HG02678 (cell line): ENCODE measurements around the gene ANKRD30A.
"Not testable (repeated sequence)": the region's sequence is repeated elsewhere in the genome, so short reads cannot be mapped to it uniquely, and the experiment has no call there.

ENCODE experiments used
- ATAC-seq: cut with Tn5 transposase; IDR thresholded peaks from one replicate; pipeline ENCODE4 v1.9.1; 2021; ENCODE audit warnings: mild to moderate bottlenecking, moderate library complexity; ENCODE audit not compliant: unreplicated experiment

Gene ANKRD30A

GRCh38 chr10:37125191-37125732 lies at the start of gene ANKRD30A:
ANKRD30A (plus strand) TSS chr10:37125598; CDS start chr10:37125788, 190 bp downstream.
- ATAC-seq = no peak

GRCh38 chr10:37076083-37076482 lies 49.3 kb upstream of the ANKRD30A start:
- not testable (repeated sequence) for ATAC-seq

GRCh38 chr10:37095792-37096573 lies 29.4 kb upstream of the ANKRD30A start:
- no peak for ATAC-seq

GRCh38 chr10:37101261-37101660 lies 24.1 kb upstream of the ANKRD30A start:
- no peak for ATAC-seq

- ATAC-seq = no peak
These were observed 16.4 kb upstream of the ANKRD30A start for GRCh38 chr10:37109000-37109399.

- ATAC-seq = no peak
These were observed 866 bp upstream of the ANKRD30A start for GRCh38 chr10:37124532-37124931.

GRCh38 chr10:37125921-37126320 lies 523 bp downstream of the ANKRD30A start:
- ATAC-seq = no peak

GRCh38 chr10:37146443-37146842 lies 21.0 kb downstream of the ANKRD30A start:
- ATAC-seq = no peak

- ATAC-seq = not testable (repeated sequence)
These were observed 37.0 kb downstream of the ANKRD30A start for GRCh38 chr10:37162430-37162829.

GRCh38 chr10:37171945-37172344 lies 46.5 kb downstream of the ANKRD30A start:
- not testable (repeated sequence) for ATAC-seq

GRCh38 chr10:37178296-37178695 lies 52.9 kb downstream of the ANKRD30A start:
- ATAC-seq = not testable (repeated sequence)

- ATAC-seq = not testable (repeated sequence)
These were observed 57.3 kb downstream of the ANKRD30A start for GRCh38 chr10:37182719-37183118.

- no peak for ATAC-seq
These were observed 80.7 kb downstream of the ANKRD30A start for GRCh38 chr10:37206132-37206531.

GRCh38 chr10:37220866-37221265 lies 95.5 kb downstream of the ANKRD30A start:
- no peak for ATAC-seq

GRCh38 chr10:37222046-37222445 lies 96.6 kb downstream of the ANKRD30A start:
- ATAC-seq = no peak

GRCh38 chr10:37225163-37225562 lies 99.8 kb downstream of the ANKRD30A start:
- no peak for ATAC-seq

- no peak for ATAC-seq
These were observed 101.1 kb downstream of the ANKRD30A start for GRCh38 chr10:37226524-37226923.

GRCh38 chr10:37234692-37235091 lies 109.3 kb downstream of the ANKRD30A start:
- ATAC-seq = no peak

- no peak for ATAC-seq
These were observed 110.7 kb downstream of the ANKRD30A start for GRCh38 chr10:37236093-37236492.

- no peak for ATAC-seq
These were observed 114.8 kb downstream of the ANKRD30A start for GRCh38 chr10:37240223-37240622.

GRCh38 chr10:37246637-37247036 lies 121.2 kb downstream of the ANKRD30A start:
- no peak for ATAC-seq

- ATAC-seq = not testable (repeated sequence)
These were observed 130.4 kb downstream of the ANKRD30A start for GRCh38 chr10:37255837-37256236.
